ENCODE measurements around the gene NCAM2. TPM values are rescaled to one million over a fixed set of nuclear protein-coding genes. Genes with fewer than 3 reads are reported as not detected.

The NCAM2 gene
- total and polyA plus RNA-seq, 7 donors, result 0.14 to 2.4 (median 0.62) TPM

DNA sequence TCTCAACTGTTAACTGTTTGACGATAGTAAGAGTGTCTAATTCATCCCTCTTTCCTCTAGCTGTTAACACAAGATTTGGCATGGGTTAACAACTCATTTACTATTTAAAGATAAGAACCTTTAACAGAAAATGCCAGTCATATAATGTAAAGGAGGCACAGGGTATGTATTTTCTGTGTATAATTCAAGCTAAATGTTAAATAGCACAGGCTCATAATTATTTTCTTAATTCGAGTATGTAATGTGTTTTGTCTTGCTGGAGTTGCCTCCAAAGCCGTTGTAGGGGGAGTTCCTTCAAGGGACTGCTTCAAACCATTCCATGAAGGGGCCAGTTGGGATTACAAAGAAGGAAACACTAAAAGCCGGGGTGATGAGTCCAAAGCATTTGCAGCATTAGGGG, 111.5 kb downstream of the NCAM2 start:
- no peaks in the 10 kb centered on the region for H3K4me1 ChIP-seq
- WGBS, 3 donors, result 75 to 77% (median 76%) methylated on average over 4 of the region's 4 CpGs
- no peaks in the 10 kb centered on the region for H3K9me3 ChIP-seq
- ATAC-seq (no peak), DNase-seq (no peak)
- H3K27ac ChIP-seq, result no peak overlapping the region
- no peak for TF ChIP-seq CTCF (IDR thresholded peaks at IDR 0.05)
- intact Hi-C loops (cut with DNase I), result no loop called here
- H3K27me3 ChIP-seq (ENCODE audit: insufficient read depth in 3 of 3, low read length in 2 of 3), result no peaks in the 10 kb centered on the region
- no peak overlapping the region for H3K4me3 ChIP-seq
- no peaks in the 10 kb centered on the region for H3K36me3 ChIP-seq (ENCODE audit: insufficient read depth in 1 of 2, low read depth in 1 of 2)

- WGBS, 3 donors, result 47 to 61% (median 47%) methylated on average over 8 of the region's 8 CpGs
- ATAC-seq (no peak), DNase-seq (no peak)
Observed at GRCh38 chr21:21111309-21111920, 113.2 kb downstream of the NCAM2 start.

GRCh38 chr21:21114461-21114860, 116.3 kb downstream of the NCAM2 start:
- Histone ChIP-seq H3K27me3 (ENCODE audit: insufficient read depth in 3 of 3, low read length in 2 of 3) (no peaks in the 10 kb centered on the region), H3K4me3 (no peak overlapping the region), H3K36me3 (ENCODE audit: insufficient read depth in 1 of 2, low read depth in 1 of 2) (no peaks in the 10 kb centered on the region), H3K9me3 (no peaks in the 10 kb centered on the region), H3K4me1 (no peaks in the 10 kb centered on the region), H3K27ac (no peak overlapping the region)
- intact Hi-C loops (cut with DNase I), result no loop called here
- TF ChIP-seq CTCF (IDR thresholded peaks at IDR 0.05), result no peak
- 71 to 74% (median 73%) methylated on average over 4 of the region's 4 CpGs for WGBS, 3 donors
- ATAC-seq, result no peak
- no peak for DNase-seq

More at GRCh38 chr21:21111309-21111920, 113.2 kb downstream of the NCAM2 start:
- Histone ChIP-seq H3K27me3 (ENCODE audit: insufficient read depth in 3 of 3, low read length in 2 of 3) (no peaks in the 10 kb centered on the region), H3K36me3 (ENCODE audit: insufficient read depth in 1 of 2, low read depth in 1 of 2) (no peaks in the 10 kb centered on the region), H3K4me1 (no peaks in the 10 kb centered on the region), H3K27ac (no peak overlapping the region), H3K9me3 (no peaks in the 10 kb centered on the region), H3K4me3 (no peak overlapping the region)
- TF ChIP-seq CTCF (IDR thresholded peaks at IDR 0.05), result no peak
- intact Hi-C loops (cut with DNase I), result no loop called here

DNA sequence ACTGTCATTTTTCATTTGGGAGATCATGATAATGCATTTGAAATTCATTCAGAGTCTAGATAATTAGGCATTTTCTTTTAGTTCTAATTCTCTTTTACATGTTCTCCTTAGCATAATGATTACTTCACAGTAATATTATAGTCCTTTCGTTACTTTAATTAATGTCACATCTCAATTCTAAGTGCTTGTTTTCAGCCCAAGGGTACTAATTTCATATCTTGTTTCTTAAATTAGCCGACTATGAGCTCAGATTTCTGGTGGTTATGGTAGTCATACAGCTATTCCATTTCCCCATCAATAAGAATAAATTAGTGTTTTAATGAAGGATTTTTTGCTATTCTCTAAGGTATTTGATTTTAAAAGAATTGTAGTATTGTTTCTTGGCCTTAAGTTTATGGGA, 120.9 kb downstream of the NCAM2 start:
- TF ChIP-seq CTCF (IDR thresholded peaks at IDR 0.05), result no peak
- ATAC-seq (no peak), DNase-seq (no peak)
- Histone ChIP-seq H3K27ac (no peak overlapping the region), H3K27me3 (ENCODE audit: insufficient read depth in 3 of 3, low read length in 2 of 3) (no peaks in the 10 kb centered on the region), H3K36me3 (ENCODE audit: insufficient read depth in 1 of 2, low read depth in 1 of 2) (no peaks in the 10 kb centered on the region), H3K4me3 (no peak overlapping the region), H3K4me1 (no peaks in the 10 kb centered on the region), H3K9me3 (no peaks in the 10 kb centered on the region)
- WGBS, 3 donors, result 81 to 91% (median 88%) methylated on average over 2 of the region's 2 CpGs
- intact Hi-C loops (cut with DNase I), result no loop called here

DNA sequence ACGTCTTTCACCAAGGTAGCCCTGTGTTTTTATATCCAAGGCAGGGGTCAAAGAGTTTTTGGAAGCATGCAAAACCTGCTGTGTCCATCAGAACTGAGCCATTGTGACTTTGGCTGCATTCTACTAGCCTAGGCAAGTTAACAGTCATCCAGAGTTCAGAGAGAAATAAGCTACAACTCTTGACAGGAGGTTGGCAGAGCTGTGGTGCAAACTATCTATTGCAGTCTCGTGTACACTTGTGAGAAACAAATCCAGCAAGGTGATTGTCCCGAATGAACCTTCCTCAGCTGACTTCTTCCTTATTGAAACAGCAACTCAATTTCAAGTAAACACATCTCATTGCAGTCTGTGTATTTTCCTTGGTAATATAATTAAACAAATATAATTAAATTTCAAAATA, 124.5 kb downstream of the NCAM2 start:
- DNase-seq (no peak), ATAC-seq (no peak)
- H3K36me3 ChIP-seq (ENCODE audit: insufficient read depth in 1 of 2, low read depth in 1 of 2), result no peaks in the 10 kb centered on the region
- H3K9me3 ChIP-seq, result no peaks in the 10 kb centered on the region
- no peak for TF ChIP-seq CTCF (IDR thresholded peaks at IDR 0.05)
- H3K4me1 ChIP-seq, result no peaks in the 10 kb centered on the region
- H3K27me3 ChIP-seq (ENCODE audit: insufficient read depth in 3 of 3, low read length in 2 of 3), result no peaks in the 10 kb centered on the region
- 73 to 80% (median 75%) methylated on average over 3 of the region's 3 CpGs for WGBS, 3 donors
- H3K27ac ChIP-seq, result no peak overlapping the region
- intact Hi-C loops (cut with DNase I), result no loop called here
- no peak overlapping the region for H3K4me3 ChIP-seq
